ENCODE data around the gene ARHGEF7. TPM values are rescaled to one million over a fixed set of nuclear protein-coding genes. Genes with fewer than 3 reads are reported as not detected.

ARHGEF7 gene
- total RNA-seq, 1 donor from 2014 or later: 69.3 TPM

- intact Hi-C loops (cut with micrococcal nuclease): no loop called here
Measured at GRCh38 chr13:111288276-111288675, 173.2 kb downstream of the ARHGEF7 start.

DNA sequence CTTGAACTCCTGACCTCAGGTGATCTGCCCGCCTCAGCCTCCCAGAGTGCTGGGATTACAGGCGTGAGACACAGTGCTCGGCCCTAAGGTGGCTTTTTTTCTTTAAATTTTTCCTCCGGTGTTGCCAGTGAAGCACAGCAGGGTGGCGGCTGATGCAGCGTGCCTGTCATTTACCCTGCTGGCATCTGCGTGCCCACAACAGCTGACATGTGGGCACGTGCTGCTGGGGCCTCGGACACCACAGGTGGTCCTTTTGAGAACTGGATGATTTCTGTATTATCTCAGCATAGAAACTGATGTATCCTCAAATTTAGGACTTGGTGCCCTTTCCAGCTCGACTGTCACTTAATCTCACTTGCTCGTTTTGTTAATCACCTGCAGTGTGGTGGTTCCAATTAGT, 174.1 kb downstream of the ARHGEF7 start:
- intact Hi-C loops (cut with micrococcal nuclease): no loop called here

DNA sequence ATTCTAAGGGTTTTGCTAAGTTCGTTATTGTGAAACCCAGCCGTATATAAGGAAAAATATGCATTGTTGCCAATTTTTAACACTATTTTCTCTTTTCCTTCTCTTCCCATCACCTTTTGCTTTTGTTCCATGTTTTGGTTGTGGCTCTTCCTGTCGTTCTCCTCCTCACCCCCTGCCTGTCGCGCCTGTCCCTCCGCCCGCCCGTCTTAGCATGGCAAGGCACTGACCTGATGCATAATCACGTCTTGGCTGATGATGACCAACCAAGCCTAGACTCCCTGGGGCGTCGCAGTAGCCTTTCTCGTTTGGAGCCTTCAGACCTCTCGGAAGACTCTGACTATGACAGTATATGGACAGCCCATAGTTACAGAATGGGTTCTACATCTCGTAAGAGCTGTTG, 176.8 kb downstream of the ARHGEF7 start:
- intact Hi-C loops (cut with micrococcal nuclease): no loop called here

GRCh38 chr13:111292710-111293485, 177.8 kb downstream of the ARHGEF7 start:
- intact Hi-C loops (cut with micrococcal nuclease): no loop called here

GRCh38 chr13:111295886-111296285, 180.8 kb downstream of the ARHGEF7 start:
- intact Hi-C loops (cut with micrococcal nuclease): no loop called here

- intact Hi-C loops (cut with micrococcal nuclease): no loop called here
Measured at GRCh38 chr13:111296417-111296816, 181.3 kb downstream of the ARHGEF7 start.

GRCh38 chr13:111298214-111298975, 183.3 kb downstream of the ARHGEF7 start:
- intact Hi-C loops (cut with micrococcal nuclease): no loop called here

DNA sequence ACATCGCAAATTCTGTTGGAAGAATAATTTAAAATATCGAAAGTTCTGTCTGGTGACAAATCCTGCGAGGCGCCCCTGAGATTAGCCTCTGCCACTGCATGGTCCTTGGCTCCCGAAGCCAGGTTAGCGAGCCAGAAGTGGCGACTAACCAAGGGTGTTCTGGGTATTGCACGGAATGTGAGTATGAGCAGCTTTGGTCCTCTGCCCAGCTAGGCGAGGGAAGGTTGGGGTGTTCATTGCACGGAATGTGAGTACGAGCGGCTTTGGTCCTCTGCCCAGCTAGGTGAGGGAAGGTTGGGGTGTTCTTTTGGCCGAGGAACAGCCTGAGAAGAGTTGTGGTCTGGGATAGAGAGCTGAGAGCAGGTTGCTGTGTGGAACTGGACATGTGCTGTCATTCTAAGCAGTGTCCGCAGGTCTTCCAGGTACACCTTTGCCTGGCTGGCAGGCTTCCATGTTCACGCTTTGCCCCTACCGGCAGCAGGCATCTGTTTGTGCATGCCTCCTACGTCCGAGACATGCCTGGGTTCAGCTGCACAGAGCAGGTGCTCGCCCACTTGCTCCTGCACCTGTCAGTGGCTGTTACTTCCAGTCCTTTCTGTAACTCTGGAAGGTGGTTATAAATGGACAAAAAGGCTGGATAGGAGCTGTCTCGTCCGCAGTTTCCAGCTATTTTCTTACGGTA, 187.1 kb downstream of the ARHGEF7 start:
- intact Hi-C loops (cut with micrococcal nuclease): no loop called here

DNA sequence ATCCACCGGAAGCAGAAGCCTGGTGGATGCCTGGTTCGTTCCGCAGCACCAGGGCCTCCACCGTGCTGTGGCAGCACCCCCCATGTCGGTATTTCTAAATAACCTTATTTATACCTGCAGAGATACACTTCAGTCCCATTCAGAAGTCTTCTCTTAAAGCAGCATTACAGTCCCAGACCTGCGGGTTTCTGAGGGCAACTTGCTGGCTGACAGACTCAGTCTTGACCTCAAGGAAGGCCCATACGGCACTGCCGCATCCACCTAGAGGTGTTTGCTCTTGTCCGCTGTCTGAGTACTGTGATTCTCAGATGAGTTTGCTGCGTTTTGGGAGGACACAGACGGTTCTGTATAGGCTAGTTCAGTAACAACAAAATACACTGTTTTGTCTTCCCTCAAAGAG, 188.4 kb downstream of the ARHGEF7 start:
- intact Hi-C loops (cut with micrococcal nuclease): no loop called here

DNA sequence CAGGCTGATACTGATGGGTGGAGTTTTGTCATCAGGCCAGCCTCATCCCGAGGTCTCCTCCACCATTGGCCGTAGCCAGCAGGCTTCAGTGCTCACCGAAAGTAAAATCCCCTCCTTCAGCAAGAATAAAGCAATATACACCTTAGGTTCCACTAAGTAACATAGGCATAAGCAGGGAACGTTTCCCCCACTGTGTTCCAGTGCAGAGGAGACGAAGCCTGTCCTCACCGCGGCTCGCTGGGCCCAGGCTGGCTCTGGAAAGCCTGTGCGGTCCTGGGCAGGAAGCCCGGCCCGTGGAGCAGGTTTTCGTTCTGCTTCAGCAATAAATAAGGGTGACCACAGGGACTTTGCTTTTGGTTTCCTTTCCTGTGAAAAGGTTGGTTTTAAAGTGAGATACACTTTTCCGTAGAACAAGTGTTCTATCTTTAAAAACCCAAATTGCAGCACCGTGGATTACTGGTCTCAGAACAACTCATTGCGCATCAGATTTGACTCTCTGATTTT, 189.0 kb downstream of the ARHGEF7 start:
- intact Hi-C loops (cut with micrococcal nuclease): no loop called here

- intact Hi-C loops (cut with micrococcal nuclease): no loop called here
Measured at GRCh38 chr13:111304603-111305289, 189.6 kb downstream of the ARHGEF7 start.

DNA sequence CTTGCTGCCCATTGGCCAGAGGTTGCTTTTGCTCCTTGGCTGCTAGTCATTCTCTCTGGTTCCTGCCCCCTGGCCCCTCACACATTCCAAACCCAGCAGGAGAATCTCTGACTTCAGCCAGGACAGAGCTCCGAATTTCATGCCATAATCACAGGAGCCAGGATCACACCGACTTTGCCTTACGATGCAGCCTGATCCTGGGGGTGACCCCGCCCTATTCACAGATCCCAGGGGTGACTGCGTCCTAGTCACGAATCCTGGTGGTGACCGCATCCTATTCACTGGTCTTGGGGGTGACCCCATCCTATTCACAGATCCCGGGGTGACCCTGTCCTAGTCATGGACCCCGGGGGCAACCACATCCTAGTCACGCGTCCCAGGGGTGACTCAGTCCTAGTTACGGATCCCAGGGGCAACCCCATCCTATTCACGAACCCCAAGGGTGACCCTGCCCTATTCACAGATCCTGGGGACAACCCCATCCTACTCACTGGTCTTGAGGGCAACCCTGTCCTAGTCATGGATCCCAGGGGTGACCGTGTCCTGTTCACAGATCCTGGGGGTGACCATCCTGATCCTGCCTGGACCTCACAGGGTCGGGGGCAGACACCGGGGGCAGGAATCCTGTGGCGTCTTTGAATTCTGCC, 198.0 kb downstream of the ARHGEF7 start:
- intact Hi-C loops (cut with micrococcal nuclease): no loop called here

DNA sequence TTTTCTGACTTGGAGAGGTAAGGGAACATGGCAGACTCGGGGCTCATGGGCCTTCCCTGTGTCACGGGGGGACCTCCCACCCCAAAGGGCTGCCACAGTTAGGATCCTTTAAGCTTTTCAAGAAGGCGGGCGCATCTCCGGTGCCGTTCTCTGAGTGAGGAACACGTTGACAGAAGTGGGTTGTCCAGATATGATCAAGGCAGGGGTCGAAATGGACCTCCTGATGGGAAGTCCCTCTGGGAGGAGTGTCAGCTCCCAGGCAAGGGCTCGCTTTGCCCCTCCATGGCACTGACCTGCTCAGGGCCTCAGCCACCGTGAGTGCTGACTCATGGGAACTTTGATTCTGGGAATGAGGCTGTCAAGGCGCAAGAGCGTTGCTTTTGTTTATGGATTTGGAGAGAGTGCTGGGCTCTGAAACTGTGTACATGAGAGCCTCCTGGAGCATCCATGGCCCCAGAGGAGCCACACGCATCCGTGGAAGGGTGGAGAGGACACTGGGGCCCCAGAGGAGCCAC, 198.9 kb downstream of the ARHGEF7 start:
- intact Hi-C loops (cut with micrococcal nuclease): no loop called here

- intact Hi-C loops (cut with micrococcal nuclease): no loop called here
Measured at GRCh38 chr13:111314852-111315251, 199.7 kb downstream of the ARHGEF7 start.

GRCh38 chr13:111315347-111315995, 200.4 kb downstream of the ARHGEF7 start:
- intact Hi-C loops (cut with micrococcal nuclease): no loop called here

- intact Hi-C loops (cut with micrococcal nuclease): no loop called here
Measured at GRCh38 chr13:111316161-111316730, 201.1 kb downstream of the ARHGEF7 start.

GRCh38 chr13:111317042-111317550, 202.0 kb downstream of the ARHGEF7 start:
- intact Hi-C loops (cut with micrococcal nuclease): no loop called here

DNA sequence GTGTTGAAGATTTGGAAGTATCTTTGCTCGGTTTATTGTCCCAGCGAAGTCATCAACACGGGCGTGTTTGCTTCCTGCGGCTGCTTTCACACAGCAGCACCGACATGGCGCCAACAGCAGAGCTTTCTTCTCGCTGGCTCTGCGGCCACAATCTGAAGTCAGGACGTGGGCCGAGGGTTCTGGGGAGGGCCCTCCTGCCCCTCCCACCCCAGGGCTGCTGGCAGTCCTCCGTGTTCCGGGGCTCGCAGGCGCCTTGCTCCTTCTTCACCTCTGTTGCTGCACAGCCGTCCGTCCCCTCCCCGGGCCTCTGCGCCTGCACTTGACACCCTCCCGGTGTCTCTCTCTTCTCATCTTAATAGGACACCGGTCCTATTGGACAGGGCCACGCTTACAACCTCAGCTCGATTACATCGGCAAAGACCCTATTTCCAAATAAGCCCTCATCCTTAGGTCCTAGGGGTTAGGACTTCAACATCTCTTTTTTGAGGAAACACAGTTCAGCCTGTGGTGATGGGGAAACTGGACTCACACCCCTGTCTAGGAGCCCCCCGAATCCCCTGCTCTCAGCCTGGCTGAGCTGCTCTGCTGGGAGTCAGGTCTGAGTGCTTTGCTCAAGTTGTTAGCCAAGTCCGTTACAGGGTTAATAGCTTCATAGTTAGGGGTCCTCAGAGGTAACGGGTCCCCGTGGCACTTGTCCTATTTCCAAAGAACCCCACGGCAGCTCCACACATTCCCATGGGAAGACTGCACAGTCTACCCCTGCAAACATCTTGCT, 202.6 kb downstream of the ARHGEF7 start:
- intact Hi-C loops (cut with micrococcal nuclease): no loop called here

DNA sequence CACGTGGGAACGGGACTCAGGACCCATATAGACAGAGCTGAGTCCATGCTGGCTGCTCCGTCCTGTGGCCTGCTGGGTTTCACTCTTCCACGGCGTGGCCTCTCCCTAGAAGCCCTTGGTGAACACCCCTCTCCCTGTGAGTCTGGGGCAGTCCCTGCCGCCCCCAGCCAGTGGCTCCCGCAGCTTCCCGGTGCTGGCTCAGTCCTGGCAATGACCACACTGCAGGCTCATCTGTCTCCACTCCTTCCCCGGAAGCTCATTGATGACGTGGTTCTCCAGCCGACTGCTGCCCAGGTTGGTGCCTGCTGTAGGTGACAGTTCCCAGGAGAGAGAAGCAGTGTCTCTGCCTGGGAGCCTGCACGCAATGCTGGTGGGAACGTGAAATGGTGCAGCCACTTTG, 203.3 kb downstream of the ARHGEF7 start:
- intact Hi-C loops (cut with micrococcal nuclease): no loop called here
